HEK293 (cell line): ENCODE results near the gene NEK11.

Source experiments
- CTCF ChIA-PET: fragments of 350-600 bp; formaldehyde crosslinking; extraction: SDS; loops from one replicate; lab custom pipeline; 2021; ENCODE audit warnings: antibody characterized with exemption; lab: Yijun Ruan, JAX
- POLR2A ChIA-PET: fragments of 300-600 bp; formaldehyde crosslinking; extraction: SDS; loops from one replicate; lab custom pipeline; 2020; ENCODE audit warnings: antibody characterized with exemption, inconsistent platforms; lab: Yijun Ruan, JAX
- H3K27ac ChIP-seq: fragments of 200-500 bp; sonication (Bioruptor generic); 2 replicates; pipeline ENCODE4 v1.5.1; 2014; ENCODE audit warnings: low read depth, low read length, control low read depth, inconsistent platforms; ENCODE audit errors: extremely low read depth
- H3K36me3 ChIP-seq, 2 experiments: fragments of 200-500 bp in 1 of 2; sonication (Bioruptor generic) in 1 of 2; 1 replicate in 1 of 2; 2 replicates in 1 of 2; pipeline ENCODE4 v1.5.1; 2014 to 2017; ENCODE audit warnings: inconsistent platforms in 2 of 2, low read length in 2 of 2; ENCODE audit not compliant: control insufficient read depth in 2 of 2, insufficient read depth in 1 of 2
- H3K4me1 ChIP-seq: fragments of 200-500 bp; sonication (Bioruptor generic); 2 replicates; pipeline ENCODE4 v1.5.1; 2014; ENCODE audit warnings: mild to moderate bottlenecking, low read length, inconsistent platforms; ENCODE audit not compliant: control insufficient read depth, insufficient read depth
- H3K4me3 ChIP-seq: 2 replicates; pipeline ENCODE4 v1.5.1; 2011; ENCODE audit warnings: low read depth, mild to moderate bottlenecking, control low read depth, low read length, moderate library complexity
- H3K9me3 ChIP-seq: fragments of 200-500 bp; sonication (Bioruptor generic); 2 replicates; pipeline ENCODE4 v1.5.1; 2014; ENCODE audit warnings: low read depth, low read length, inconsistent platforms; ENCODE audit not compliant: control insufficient read depth, insufficient read depth
- FEZF1 ChIP-seq: fragments of 450-650 bp; formaldehyde crosslinking; IDR thresholded peaks from 2 replicates; pipeline ENCODE4 v1.5.1; 2016; ENCODE audit warnings: missing biosample characterization, missing genetic modification characterization
- INSM2 ChIP-seq: fragments of 450-650 bp; formaldehyde crosslinking; IDR thresholded peaks from 2 replicates; pipeline ENCODE4 v1.5.1; 2016; ENCODE audit warnings: missing biosample characterization, missing genetic modification characterization
- KLF10 ChIP-seq: fragments of 450-650 bp; IDR thresholded peaks from 2 replicates; pipeline ENCODE4 v1.5.1; 2018; ENCODE audit warnings: missing biosample characterization, mild to moderate bottlenecking, missing genetic modification characterization
- WT1 ChIP-seq: fragments of 450-650 bp; formaldehyde crosslinking; IDR thresholded peaks from 2 replicates; pipeline ENCODE4 v1.5.1; 2016; ENCODE audit warnings: missing biosample characterization, missing genetic modification characterization
- ZNF133 ChIP-seq: fragments of 450-650 bp; formaldehyde crosslinking; IDR thresholded peaks from 2 replicates; pipeline ENCODE4 v1.5.1; 2016; ENCODE audit warnings: missing biosample characterization, missing genetic modification characterization
- ZNF18 ChIP-seq: fragments of 450-650 bp; formaldehyde crosslinking; IDR thresholded peaks from 2 replicates; pipeline ENCODE4 v1.5.1; 2016; ENCODE audit warnings: missing biosample characterization, missing genetic modification characterization
- ZNF335 ChIP-seq: fragments of 450-650 bp; formaldehyde crosslinking; conservative IDR thresholded peaks from 2 replicates; pipeline ENCODE4 v1.5.1; 2016; ENCODE audit warnings: missing biosample characterization, missing genetic modification characterization
- ZNF366 ChIP-seq: fragments of 450-650 bp; formaldehyde crosslinking; conservative IDR thresholded peaks from 2 replicates; pipeline ENCODE4 v1.5.1; 2016; ENCODE audit warnings: missing biosample characterization, missing genetic modification characterization
- ZNF391 ChIP-seq: fragments of 450-650 bp; formaldehyde crosslinking; IDR thresholded peaks from 2 replicates; pipeline ENCODE4 v1.5.1; 2016; ENCODE audit warnings: low read depth, missing biosample characterization, missing genetic modification characterization, borderline replicate concordance
- ZNF416 ChIP-seq: fragments of 450-650 bp; formaldehyde crosslinking; IDR thresholded peaks from 2 replicates; pipeline ENCODE4 v1.5.1; 2016; ENCODE audit warnings: missing biosample characterization, missing genetic modification characterization
- ZNF423 ChIP-seq: fragments of 450-650 bp; formaldehyde crosslinking; IDR thresholded peaks from 2 replicates; pipeline ENCODE4 v1.5.1; 2016; ENCODE audit warnings: missing biosample characterization, missing genetic modification characterization
- ZNF514 ChIP-seq: fragments of 450-650 bp; formaldehyde crosslinking; IDR thresholded peaks from 2 replicates; pipeline ENCODE4 v1.5.1; 2016; ENCODE audit warnings: missing biosample characterization, missing genetic modification characterization
- ZNF518A ChIP-seq: fragments of 450-650 bp; formaldehyde crosslinking; conservative IDR thresholded peaks from 2 replicates; pipeline ENCODE4 v1.5.1; 2016; ENCODE audit warnings: low read depth, missing biosample characterization, missing genetic modification characterization
- ZNF530 ChIP-seq: fragments of 450-650 bp; formaldehyde crosslinking; IDR thresholded peaks from 2 replicates; pipeline ENCODE4 v1.5.1; 2016; ENCODE audit warnings: low read depth, missing biosample characterization, missing genetic modification characterization
- ZNF558 ChIP-seq: fragments of 450-650 bp; formaldehyde crosslinking; IDR thresholded peaks from 2 replicates; pipeline ENCODE4 v1.5.1; 2016; ENCODE audit warnings: missing biosample characterization, missing genetic modification characterization
- ZNF561 ChIP-seq: fragments of 450-650 bp; IDR thresholded peaks from 2 replicates; pipeline ENCODE4 v1.5.1; 2018; ENCODE audit warnings: missing biosample characterization, missing genetic modification characterization, borderline replicate concordance
- ZNF580 ChIP-seq: fragments of 450-650 bp; formaldehyde crosslinking; IDR thresholded peaks from 2 replicates; pipeline ENCODE4 v1.5.1; 2016; ENCODE audit warnings: missing biosample characterization, missing genetic modification characterization
- ZNF747 ChIP-seq: fragments of 450-650 bp; formaldehyde crosslinking; IDR thresholded peaks from 2 replicates; pipeline ENCODE4 v1.5.1; 2016; ENCODE audit warnings: missing biosample characterization, missing genetic modification characterization
- ZNF837 ChIP-seq: fragments of 450-650 bp; formaldehyde crosslinking; IDR thresholded peaks from 2 replicates; pipeline ENCODE4 v1.5.1; 2016; ENCODE audit warnings: missing biosample characterization, missing genetic modification characterization

NEK11 gene

DNA sequence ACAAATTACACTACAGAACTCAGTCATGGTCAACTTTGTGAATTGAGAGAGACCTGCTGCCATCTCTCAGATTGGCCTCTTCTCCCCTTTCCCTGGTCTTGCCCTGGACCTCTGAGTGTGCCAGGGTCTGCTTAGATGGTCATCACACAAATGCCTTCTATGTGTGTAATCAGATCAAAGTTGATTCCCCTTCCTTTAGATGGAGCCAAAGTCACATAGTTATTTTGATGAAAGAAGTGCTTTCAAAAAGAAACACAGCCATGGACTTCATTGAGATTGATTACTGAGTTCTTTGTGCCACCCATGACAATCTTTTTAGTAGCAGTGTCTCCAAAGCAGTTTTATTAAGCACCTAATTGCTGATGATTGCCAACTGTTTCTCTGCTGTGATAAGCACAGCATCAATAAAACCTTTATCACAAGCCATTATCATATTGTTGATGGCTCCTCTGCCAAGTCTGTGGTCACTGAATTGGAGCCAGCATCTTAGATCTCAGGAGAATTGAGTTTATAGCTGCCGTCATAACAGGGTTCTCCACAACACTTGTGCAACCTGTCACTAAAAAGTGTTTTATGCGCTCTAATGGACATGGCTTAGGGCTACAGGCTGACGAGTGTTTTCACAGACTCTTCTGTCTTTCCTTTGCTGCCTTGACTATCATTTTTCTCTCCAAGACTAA is 205.2 kb downstream of the NEK11 start (continued):
- no peak for TF ChIP-seq ZNF558 (tag by site-specific recombination)
- TF ChIP-seq ZNF518A (tag by site-specific recombination) = peak; percentile 35; the same call in 1 of the 2 replicates
- peak; percentile 72 for TF ChIP-seq ZNF580
- TF ChIP-seq ZNF423 = 0 out of 2 replicates have a peak, but pooled peaks have one; percentile 32
- no peak for TF ChIP-seq ZNF837 (tag by site-specific recombination)
- TF ChIP-seq ZNF416 (tag by site-specific recombination) = no peak
- TF ChIP-seq WT1 (tag by site-specific recombination) = no peak
- TF ChIP-seq INSM2 = peak; percentile 66; the same call in 1 of the 2 replicates
- 0 out of 2 replicates have a peak, but pooled peaks have one; percentile 43 for TF ChIP-seq ZNF18 (tag by site-specific recombination)
- TF ChIP-seq ZNF366 = peak; percentile 58; the same call in 1 of the 2 replicates
- no peak for TF ChIP-seq KLF10 (tag by site-specific recombination)
- no peak for TF ChIP-seq ZNF530 (tag by site-specific recombination)
- TF ChIP-seq ZNF747 = no peak
- peak; percentile 95 for TF ChIP-seq FEZF1
- TF ChIP-seq, all 188 proteins: peak for 32

GRCh38 chr3:131232711-131233267 is 206.1 kb downstream of the NEK11 start:
- peaks cover 8% of the 10 kb centered on the region for H3K4me1 ChIP-seq
- TF ChIP-seq KLF10 (tag by site-specific recombination) (no peak), ZNF558 (tag by site-specific recombination) (no peak), ZNF133 (tag by site-specific recombination) (no peak), ZNF391 (tag by site-specific recombination) (no peak), ZNF335 (tag by site-specific recombination) (0 out of 2 replicates have a peak, but pooled peaks have one; percentile 20), ZNF366 (peak; percentile 82), ZNF561 (tag by site-specific recombination) (no peak), ZNF514 (no peak)
- TF ChIP-seq, all 188 proteins: peak for 2
- no peak overlapping the region for H3K4me3 ChIP-seq
- ChIA-PET CTCF (no interaction called here), POLR2A (no interaction called here)
- H3K27ac ChIP-seq = no peak overlapping the region
- no peaks in the 10 kb centered on the region for H3K9me3 ChIP-seq
- no peaks in the 10 kb centered on the region for H3K36me3 ChIP-seq
